H1 (cell line): Measurements from ENCODE around the gene SLC1A2. TPM values are rescaled to one million over a fixed set of nuclear protein-coding genes. Genes with fewer than 3 reads are reported as not detected.

Source experiments
- RBBP5 ChIP-seq: IDR thresholded peaks from 2 replicates; pipeline ENCODE4 v1.7.1; 2012; ENCODE audit warnings: low read depth, mild to moderate bottlenecking, inconsistent platforms, low read length, moderate library complexity, borderline replicate concordance
- SP1 ChIP-seq: IDR thresholded peaks from 2 replicates; pipeline ENCODE4 v1.6.1; 2011; ENCODE audit warnings: low read depth, low read length
- polyA plus RNA-seq, 7 experiments: library from polyadenylated mRNA; depleted of rRNA in 3 of 7; stranded (reverse) in 5 of 7; unstranded in 2 of 7; fragments of >200 nt in 5 of 7; fragments of 200-250 nt in 2 of 7; gene quantifications; 1 replicate in 5 of 7; 2 replicates in 1 of 7; 4 replicates in 1 of 7; pipeline versions ENCODE4 v1.2.1 to v1.2.3, GENCODE V29; 2011 to 2013; ENCODE audit warnings: missing spikeins in 2 of 7, mixed read lengths in 2 of 7
- total RNA-seq: library from RNA; stranded (reverse); fragmentation: NEBNext Ultra II Directional; extraction: Animal tissue kit (Norgen Biotek cat#: 25700); gene quantifications from 2 replicates; pipeline ENCODE4 v1.2.1, GENCODE V29; 2021

SLC1A2 gene
- total and polyA plus RNA-seq, 2 of the 8 experiments (the other 6 are each of a cell fraction or from before 2014, with no cell fraction given): 0.57 to 1.2 TPM

DNA sequence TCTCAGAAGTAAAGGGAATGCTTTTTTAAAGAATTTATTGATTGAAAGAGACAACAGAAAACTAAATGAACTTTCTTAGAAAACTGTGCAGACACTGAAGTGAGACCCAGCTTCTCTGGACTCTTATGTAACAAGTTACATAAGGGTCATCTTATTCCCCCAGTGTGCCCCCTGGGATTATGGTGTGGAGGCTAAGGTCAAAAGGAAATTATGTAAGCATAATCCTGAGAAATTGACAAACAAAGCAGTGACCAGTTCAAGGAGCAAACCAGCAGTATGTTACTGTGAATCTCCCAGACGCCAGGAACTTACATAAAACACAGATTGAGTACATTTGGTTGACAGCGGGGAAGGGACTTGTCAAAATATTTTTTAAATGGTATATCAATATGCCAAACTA, 78.6 kb downstream of the SLC1A2 start (continued):
- no peak for TF ChIP-seq SP1
- TF ChIP-seq RBBP5: no peak
